ENCODE measurements around the gene CD22. TPM values are rescaled to one million over a fixed set of nuclear protein-coding genes. Genes with fewer than 3 reads are reported as not detected.
A peak's percentile ranks its signal among the peaks of the same experiment; 100 is the strongest.

The CD22 gene
- total and polyA plus RNA-seq, 2 of the 13 experiments (the other 11 are each of a cell fraction or from before 2014, with no cell fraction given): 0.71 to 1.7 TPM

DNA sequence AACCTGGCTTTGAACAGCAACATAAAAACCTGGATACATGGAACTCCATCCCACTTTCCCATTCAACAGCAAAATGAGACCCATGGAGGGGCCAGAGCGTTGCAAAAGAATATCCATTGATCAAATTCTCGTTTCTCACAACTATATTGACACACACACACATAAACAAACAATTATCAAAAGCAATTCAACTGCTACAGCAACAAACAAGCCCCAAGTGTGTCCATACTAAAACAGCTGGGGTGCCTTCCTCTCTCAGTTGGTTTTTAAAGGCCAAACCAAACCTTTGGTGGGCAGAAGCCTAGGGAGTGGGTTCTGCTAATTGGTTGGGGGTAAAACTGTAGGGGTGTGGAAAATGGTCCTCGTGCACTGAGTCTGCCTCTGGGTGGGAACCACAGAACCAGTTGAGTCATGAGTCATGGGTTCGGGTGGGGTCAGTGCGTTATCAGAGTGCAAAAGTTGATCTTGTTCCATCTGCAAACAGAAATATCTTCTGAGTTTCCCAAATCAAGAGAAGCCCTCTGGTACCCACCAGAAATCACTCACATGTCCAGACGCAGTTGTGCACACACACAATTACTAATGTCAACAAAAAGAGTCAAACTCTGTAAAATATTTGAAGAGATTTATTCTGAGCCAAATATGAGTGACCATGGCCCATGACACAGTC, 60.3 kb downstream of the CD22 start (continued):
- TF ChIP-seq FLYWCH1 (CRISPR knock-in tag; IDR thresholded peaks at IDR 0.05) (no peak), FOXK1 (CRISPR knock-in tag; IDR thresholded peaks at IDR 0.05; ENCODE audit: borderline replicate concordance, low read depth) (no peak), FIP1L1 (IDR thresholded peaks at IDR 0.05; ENCODE audit: borderline replicate concordance, insufficient read depth, low read depth, low read length) (no peak), ZNF143 (CRISPR knock-in tag; IDR thresholded peaks at IDR 0.05) (no peak), PCBP1 (IDR thresholded peaks at IDR 0.05; ENCODE audit: borderline replicate concordance, low read depth, low read length) (no peak), ZNF841 (CRISPR knock-in tag; IDR thresholded peaks at IDR 0.05; ENCODE audit: borderline replicate concordance) (no peak), ZNF292 (CRISPR knock-in tag; IDR thresholded peaks at IDR 0.05; ENCODE audit: borderline replicate concordance, low read depth) (no peak), ZNF709 (CRISPR knock-in tag; IDR thresholded peaks at IDR 0.05) (no peak)
- TF ChIP-seq, protein P1, sequence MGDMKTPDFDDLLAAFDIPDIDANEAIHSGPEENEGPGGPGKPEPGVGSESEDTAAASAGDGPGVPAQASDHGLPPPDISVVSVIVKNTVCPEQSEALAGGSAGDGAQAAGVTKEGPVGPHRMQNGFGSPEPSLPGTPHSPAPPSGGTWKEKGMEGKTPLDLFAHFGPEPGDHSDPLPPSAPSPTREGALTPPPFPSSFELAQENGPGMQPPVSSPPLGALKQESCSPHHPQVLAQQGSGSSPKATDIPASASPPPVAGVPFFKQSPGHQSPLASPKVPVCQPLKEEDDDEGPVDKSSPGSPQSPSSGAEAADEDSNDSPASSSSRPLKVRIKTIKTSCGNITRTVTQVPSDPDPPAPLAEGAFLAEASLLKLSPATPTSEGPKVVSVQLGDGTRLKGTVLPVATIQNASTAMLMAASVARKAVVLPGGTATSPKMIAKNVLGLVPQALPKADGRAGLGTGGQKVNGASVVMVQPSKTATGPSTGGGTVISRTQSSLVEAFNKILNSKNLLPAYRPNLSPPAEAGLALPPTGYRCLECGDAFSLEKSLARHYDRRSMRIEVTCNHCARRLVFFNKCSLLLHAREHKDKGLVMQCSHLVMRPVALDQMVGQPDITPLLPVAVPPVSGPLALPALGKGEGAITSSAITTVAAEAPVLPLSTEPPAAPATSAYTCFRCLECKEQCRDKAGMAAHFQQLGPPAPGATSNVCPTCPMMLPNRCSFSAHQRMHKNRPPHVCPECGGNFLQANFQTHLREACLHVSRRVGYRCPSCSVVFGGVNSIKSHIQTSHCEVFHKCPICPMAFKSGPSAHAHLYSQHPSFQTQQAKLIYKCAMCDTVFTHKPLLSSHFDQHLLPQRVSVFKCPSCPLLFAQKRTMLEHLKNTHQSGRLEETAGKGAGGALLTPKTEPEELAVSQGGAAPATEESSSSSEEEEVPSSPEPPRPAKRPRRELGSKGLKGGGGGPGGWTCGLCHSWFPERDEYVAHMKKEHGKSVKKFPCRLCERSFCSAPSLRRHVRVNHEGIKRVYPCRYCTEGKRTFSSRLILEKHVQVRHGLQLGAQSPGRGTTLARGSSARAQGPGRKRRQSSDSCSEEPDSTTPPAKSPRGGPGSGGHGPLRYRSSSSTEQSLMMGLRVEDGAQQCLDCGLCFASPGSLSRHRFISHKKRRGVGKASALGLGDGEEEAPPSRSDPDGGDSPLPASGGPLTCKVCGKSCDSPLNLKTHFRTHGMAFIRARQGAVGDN (CRISPR knock-in tag; IDR thresholded peaks at IDR 0.05): no peak
- TF ChIP-seq, protein P2, sequence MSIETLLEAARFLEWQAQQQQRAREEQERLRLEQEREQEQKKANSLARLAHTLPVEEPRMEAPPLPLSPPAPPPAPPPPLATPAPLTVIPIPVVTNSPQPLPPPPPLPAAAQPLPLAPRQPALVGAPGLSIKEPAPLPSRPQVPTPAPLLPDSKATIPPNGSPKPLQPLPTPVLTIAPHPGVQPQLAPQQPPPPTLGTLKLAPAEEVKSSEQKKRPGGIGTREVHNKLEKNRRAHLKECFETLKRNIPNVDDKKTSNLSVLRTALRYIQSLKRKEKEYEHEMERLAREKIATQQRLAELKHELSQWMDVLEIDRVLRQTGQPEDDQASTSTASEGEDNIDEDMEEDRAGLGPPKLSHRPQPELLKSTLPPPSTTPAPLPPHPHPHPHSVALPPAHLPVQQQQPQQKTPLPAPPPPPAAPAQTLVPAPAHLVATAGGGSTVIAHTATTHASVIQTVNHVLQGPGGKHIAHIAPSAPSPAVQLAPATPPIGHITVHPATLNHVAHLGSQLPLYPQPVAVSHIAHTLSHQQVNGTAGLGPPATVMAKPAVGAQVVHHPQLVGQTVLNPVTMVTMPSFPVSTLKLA (IDR thresholded peaks at IDR 0.05): no peak
- TF ChIP-seq, protein P3, sequence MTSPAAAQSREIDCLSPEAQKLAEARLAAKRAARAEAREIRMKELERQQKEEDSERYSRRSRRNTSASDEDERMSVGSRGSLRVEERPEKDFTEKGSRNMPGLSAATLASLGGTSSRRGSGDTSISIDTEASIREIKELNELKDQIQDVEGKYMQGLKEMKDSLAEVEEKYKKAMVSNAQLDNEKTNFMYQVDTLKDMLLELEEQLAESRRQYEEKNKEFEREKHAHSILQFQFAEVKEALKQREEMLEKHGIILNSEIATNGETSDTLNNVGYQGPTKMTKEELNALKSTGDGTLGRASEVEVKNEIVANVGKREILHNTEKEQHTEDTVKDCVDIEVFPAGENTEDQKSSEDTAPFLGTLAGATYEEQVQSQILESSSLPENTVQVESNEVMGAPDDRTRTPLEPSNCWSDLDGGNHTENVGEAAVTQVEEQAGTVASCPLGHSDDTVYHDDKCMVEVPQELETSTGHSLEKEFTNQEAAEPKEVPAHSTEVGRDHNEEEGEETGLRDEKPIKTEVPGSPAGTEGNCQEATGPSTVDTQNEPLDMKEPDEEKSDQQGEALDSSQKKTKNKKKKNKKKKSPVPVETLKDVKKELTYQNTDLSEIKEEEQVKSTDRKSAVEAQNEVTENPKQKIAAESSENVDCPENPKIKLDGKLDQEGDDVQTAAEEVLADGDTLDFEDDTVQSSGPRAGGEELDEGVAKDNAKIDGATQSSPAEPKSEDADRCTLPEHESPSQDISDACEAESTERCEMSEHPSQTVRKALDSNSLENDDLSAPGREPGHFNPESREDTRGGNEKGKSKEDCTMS (CRISPR knock-in tag; conservative IDR thresholded peaks at IDR 0.05): no peak
- TF ChIP-seq, protein P4, sequence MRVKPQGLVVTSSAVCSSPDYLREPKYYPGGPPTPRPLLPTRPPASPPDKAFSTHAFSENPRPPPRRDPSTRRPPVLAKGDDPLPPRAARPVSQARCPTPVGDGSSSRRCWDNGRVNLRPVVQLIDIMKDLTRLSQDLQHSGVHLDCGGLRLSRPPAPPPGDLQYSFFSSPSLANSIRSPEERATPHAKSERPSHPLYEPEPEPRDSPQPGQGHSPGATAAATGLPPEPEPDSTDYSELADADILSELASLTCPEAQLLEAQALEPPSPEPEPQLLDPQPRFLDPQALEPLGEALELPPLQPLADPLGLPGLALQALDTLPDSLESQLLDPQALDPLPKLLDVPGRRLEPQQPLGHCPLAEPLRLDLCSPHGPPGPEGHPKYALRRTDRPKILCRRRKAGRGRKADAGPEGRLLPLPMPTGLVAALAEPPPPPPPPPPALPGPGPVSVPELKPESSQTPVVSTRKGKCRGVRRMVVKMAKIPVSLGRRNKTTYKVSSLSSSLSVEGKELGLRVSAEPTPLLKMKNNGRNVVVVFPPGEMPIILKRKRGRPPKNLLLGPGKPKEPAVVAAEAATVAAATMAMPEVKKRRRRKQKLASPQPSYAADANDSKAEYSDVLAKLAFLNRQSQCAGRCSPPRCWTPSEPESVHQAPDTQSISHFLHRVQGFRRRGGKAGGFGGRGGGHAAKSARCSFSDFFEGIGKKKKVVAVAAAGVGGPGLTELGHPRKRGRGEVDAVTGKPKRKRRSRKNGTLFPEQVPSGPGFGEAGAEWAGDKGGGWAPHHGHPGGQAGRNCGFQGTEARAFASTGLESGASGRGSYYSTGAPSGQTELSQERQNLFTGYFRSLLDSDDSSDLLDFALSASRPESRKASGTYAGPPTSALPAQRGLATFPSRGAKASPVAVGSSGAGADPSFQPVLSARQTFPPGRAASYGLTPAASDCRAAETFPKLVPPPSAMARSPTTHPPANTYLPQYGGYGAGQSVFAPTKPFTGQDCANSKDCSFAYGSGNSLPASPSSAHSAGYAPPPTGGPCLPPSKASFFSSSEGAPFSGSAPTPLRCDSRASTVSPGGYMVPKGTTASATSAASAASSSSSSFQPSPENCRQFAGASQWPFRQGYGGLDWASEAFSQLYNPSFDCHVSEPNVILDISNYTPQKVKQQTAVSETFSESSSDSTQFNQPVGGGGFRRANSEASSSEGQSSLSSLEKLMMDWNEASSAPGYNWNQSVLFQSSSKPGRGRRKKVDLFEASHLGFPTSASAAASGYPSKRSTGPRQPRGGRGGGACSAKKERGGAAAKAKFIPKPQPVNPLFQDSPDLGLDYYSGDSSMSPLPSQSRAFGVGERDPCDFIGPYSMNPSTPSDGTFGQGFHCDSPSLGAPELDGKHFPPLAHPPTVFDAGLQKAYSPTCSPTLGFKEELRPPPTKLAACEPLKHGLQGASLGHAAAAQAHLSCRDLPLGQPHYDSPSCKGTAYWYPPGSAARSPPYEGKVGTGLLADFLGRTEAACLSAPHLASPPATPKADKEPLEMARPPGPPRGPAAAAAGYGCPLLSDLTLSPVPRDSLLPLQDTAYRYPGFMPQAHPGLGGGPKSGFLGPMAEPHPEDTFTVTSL (CRISPR knock-in tag; IDR thresholded peaks at IDR 0.05; ENCODE audit: borderline replicate concordance): peak; percentile 18; the same call in 1 of the 2 replicates
- TF ChIP-seq, protein P5, sequence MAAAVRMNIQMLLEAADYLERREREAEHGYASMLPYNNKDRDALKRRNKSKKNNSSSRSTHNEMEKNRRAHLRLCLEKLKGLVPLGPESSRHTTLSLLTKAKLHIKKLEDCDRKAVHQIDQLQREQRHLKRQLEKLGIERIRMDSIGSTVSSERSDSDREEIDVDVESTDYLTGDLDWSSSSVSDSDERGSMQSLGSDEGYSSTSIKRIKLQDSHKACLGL (CRISPR knock-in tag; IDR thresholded peaks at IDR 0.05): no peak

All from HepG2 (cell line).